Activated CD8-positive, alpha-beta memory T cell treated with anti-CD3 and anti-CD28 coated beads, Interleukin-2, amount 50 U/mL, for 24 hours (primary cell): ENCODE measurements around the gene ADPRM.

ENCODE experiments used
- DNase-seq: peaks from one replicate; pipeline ENCODE4 v3.0.0-alpha.2; 2020; ENCODE audit errors: extremely low read depth

The ADPRM gene

DNA sequence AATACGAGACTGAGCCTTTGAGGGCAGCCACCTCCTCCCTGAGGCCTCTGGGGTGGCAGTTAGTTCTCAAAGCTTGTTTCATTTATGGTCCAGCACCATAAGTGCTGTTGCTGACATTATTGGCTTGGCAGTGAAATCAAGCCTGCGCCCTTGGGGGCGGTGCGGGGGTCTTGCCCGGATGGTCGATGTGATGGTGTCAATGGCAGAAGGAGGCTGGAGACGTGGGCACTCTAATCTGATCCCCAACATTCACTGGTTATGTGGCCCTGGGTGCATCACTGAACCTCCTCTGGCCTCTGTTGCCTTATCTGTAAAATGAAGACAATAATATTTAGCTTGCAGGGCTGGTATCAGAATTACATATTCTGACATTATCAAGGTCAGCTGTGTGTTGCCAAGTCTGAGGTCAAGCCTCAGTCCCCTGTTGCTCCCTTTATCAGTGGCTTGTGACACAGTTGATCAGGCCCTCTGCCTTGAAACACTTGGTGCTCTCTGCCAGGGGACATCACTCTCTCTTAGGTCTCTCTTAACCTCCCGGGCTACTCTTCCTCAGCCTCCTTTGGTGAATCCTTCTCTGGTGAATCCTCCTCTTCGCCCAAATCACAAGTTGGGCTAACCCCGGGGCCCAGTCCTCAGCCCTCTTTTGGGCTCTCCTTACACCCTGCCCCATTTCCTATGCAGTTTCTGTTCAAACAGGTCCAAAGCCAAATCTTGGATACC is 44.2 kb downstream of the ADPRM start:
- no peak for DNase-seq

DNA sequence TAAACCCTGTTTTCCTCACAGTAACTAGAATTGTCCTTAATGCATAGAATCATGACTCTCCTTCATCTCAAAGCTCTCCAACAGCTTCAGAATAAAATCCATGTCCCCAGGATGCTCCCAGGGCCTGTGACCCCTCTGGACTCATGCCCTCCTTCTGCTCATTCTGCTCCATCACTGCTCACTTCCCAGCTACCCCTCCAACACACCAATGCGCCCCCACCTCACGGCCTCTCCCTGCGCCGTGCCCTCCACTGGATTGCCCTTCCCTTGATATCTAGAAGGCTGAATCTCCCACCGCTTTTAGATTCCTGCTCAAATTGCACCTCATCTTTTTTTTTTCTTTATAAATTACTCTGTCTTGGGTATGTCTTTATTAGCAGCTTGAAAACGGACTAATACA is 45.0 kb downstream of the ADPRM start:
- no peak for DNase-seq

DNA sequence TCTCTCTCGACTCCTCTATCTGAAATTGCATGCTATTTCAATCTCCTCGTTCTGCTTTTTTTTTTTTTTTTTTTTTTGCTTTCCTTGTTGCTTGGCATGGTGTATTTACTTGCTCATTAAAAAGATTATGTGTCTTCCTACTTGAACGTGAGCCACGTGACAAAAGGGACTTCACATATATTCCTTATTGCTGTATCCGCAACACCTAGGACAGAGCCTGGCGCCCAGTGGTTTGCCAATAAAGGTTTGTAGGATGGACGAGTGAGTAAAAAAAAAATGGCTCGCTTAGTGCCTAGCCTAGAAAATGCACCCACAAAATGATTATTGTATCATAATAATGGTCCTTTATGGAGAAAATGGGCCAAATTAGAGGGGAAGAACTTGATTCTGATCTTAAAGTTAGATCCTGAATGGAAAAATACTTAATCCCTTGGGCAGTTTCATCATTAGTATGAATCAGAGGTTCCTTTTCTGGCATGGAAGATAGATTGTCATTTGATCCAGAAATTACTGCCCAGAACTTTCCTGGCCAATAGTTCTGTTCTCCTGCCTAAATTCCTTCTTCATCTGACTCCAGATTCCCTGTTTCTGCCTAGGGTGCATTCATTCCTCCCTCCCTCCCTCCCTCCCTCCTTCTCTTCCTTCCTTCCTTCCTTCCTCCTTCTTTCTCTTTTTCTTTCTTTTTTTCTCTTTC is 46.1 kb downstream of the ADPRM start:
- no peak for DNase-seq

DNA sequence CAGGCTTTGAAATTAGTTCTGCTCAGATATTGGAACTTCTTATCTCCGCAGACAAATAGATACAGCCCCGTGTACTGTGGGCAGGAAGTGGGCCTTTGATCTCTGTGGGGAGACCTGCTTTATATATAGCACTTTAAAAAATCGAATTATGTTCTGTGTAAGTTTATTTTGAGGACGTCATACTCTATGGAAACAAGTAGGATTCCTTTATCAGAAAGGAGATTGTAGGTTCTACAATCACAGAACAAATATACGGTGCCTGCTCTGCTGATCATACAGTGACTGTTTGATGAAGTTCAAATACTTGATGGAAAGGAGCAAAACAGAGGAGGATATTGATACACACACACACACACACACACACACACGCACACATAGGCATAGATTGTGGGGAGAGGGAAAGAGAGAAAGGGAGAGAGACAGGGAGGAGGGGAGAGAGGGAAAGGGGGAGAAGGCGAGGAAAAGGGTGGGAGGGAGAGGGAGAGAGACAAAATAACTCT is 47.2 kb downstream of the ADPRM start:
- no peak for DNase-seq

DNA sequence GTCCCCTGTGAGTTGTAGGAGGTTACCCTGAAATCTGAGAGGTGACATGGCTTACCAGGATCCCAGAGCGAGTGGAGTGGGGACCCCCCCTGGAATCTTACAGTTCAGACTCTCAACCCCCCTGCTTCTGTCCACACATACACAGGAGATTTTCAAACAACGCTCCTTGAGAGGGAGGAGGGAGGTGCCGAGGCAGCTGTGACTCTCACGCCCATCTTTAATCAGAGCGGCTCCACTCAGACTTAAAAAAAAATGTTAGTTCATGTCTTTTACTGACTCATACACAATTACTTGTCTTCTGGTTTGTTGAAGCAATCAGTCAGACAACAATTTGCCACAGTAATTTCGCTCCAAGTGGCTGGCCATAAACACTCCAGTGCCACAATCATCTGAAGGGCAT is 47.8 kb downstream of the ADPRM start:
- no peak for DNase-seq

DNA sequence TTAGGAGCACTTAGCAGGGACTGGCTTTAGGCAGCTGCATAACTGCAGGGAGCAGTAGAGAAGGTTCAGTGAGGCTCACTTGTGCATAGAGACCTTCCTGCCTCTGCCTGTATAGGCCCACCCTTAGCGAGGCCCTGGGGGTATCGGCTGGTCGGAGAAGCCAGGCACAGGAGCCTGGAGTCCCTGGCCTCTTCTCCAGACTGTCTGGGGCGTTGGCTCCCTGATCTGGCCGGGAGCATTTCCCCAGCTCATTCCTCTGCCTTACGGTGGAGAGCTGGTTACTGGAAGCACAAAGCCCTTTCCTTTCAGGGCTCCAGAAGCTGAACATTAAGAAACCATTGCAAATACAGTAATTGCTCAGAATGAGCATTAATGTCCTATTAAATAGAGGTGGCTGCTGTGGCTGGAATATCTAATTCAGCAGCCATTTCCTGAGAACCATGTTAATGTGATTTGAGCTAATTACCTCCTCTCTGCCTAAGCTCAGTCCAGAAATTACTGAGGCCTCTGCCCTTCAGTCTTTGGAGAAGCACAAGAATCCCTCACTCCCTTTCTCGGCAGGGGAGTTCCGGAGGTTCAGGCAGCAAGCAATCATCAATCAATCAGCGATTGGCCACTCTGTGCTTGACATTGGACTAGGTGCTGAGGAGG is 51.3 kb downstream of the ADPRM start:
- DNase-seq, result no peak

DNA sequence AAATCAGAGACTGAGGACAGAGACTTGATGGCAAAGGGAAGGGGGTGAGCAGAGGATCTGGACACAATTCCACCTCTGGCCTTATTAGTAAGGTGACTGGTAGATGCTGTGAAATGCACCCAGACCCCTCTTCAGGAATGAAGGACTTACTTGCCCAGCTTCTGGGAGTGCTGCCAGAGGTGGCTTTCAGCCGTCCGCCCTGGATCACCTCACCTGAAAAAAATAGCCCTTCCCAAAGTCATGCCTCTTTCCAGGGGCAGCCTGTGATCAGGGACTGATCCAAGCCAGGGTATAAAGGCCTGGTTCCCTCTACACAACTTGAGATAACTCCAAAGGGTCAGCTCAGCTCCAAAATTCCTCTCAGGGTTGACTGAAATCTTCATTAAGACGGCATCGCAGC is 52.8 kb downstream of the ADPRM start:
- no peak for DNase-seq

DNA sequence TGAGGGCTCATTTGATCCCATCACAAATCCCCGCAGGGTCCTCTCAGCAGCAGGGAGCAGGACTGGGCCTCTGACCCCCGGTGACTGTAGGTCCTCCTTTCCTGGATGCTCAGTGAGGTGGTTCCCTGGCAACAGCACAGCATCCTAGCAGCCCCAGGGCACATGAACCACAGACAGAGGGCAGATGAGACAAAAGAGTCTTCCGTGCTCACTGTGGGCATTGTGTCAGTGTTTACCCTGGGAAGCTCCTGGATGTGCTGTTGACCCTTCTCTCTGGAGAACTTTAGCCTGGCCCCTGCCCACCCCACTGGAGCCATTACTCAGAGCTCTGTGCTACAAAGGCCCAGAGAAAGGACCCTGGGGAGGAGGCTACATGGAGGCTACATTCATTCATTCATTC is 54.2 kb downstream of the ADPRM start:
- DNase-seq, result no peak

DNA sequence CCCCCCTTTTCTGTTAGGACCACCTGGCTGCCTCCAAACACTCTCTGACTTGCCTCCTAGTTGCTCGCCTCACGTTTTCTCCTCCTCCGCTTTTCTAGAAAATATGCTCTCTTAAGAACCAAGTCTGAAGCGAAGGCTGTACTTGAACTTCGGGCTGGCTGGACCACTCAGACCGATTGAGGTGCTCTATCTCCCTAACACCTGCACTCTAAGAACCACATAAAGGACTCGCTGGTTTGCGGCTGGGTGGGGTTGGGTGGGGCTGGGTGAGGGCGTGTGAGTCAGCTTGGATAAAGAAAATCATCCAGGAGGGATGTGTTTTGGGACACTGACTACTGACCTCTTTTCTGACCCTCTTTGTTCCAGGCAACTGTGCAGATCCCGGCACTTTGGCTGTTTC is 55.3 kb downstream of the ADPRM start:
- DNase-seq, result no peak

DNA sequence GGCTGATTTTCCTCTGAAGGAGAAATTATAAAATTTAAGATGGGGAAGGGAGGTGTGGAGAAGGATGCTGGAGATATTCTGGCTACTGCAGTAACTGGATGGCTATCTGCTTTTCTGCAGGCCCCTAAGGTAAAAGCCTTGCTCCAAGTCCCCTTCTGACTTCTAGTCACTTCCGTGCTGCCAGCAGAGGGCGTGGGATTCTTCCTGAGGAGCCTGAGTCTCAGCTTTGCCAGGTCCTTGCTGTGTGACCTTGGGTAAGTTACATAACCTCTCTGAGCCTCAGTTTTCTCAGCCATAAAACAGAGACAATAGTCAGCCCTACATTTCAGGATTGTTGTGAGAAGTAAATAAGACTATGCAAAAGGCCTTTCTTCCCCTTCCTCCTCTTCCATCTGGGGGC is 56.7 kb downstream of the ADPRM start:
- no peak for DNase-seq

DNA sequence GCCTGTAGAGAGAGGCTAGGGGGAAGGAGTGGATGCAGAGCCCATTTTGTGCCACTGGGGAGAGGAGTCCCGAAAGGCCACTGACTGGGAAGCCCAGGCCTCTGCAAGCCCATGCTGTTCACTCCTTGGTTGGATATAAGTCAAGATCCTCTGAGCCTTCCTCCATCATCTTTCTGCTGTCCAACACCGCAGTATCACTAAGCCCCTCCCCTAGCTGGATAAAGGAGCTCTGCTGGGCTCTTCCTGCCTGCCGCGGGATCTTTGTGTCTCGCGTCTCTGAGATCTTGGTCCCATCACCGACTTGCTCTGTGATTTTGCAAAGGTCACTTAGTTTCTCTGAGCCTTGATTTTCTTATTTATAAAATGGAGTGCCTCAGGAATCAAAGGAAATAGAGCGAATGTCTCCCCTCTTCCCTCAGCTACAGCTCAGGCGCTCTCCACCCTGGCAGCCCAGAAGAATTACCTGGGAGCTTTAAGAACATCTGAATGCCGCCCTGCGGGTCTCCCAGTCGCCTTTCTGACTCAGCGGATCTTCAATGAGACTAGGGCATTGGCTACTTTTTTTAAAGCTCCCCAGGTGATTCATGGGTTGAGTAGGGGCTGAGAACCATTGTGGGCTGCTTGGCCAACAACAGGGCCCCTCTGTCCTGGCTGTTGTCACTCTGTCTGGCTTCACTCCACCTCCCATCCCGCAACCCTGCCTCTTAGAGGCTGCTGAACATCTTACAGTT is 57.6 kb downstream of the ADPRM start:
- DNase-seq, result no peak

DNA sequence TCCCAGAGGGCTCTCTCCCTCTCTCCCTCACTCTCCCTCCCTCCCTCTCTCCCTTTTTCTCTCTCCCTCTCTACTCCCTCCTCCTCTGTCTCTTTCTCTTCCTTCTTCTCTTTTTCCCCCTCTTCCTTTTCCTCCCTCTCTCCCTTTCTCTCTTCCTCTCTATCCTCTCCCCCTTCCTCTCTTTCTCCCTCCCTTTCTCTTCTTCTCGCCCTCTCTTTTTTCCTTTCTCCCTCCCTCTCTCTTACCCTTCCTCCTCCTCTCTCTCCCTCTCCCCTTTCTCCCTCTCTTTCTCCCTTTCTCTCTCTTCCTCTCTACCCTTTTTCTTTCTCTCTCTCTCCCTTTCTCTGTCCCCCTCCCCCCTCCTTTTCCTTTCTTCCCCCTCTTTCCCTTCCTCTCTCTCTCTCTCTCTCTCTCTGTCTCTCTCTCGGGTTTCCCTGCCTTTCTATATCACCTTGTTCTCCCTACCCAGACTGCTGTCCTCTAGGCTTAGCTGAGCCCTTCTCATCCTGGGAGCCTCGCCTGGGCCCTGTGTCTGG is 58.3 kb downstream of the ADPRM start:
- DNase-seq, result no peak

DNA sequence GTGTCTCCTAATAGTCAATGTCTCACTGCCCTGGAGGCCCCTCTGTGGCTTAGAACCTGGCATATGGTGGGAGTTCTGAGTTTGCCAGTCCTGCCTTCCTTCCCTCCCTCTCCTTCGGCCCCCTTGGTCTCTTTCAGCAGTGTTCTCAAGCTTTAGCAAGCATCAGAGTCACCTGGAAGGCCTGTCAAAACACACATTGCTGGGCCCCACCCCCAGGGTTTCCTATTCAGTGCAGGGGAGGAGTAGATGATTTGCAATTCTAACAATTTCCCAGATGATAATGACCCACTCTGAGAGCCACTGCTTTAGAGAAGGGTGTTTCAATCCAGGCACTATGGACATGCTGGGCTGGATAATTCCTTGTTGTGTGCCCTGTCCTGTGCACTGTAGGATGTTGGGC is 58.8 kb downstream of the ADPRM start:
- DNase-seq, result no peak

DNA sequence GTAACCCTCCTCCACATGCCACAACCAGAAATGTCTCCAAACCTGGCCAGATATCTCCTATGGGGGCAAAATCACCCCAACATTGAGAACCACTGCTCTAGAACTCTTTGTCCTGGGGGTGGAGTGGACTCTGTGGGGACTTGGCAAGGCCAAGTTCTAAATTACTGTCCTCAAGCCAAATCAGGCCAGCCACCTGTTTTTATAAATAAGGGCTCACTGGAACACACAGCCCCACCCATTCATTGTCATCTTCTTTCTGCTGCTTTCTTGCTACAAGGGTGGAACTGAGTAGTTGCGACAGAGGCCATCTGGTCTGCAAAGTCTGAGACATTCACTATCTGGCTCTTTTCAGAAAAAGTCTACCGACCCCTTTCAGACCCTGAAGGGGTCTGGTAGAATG is 59.2 kb downstream of the ADPRM start:
- DNase-seq, result no peak

DNA sequence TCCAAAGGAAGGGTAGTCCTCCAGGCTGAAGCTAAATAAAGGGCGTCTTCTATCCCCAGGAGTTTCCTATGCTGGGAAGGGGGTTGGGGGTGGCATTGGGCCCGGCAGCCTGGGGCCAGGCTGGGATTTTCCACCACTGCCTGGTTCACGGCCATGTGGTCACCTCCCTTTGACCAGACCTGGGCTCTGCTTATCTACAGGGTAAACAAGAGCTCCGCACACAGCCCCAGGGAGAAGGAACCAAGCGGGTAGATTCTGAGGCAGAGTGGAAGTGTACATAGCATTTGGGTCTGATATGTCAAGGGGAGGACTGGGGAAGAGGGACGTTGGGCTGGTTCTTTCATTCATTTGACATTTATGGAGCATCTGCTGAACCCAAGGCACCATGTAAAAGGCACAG is 59.7 kb downstream of the ADPRM start:
- no peak for DNase-seq

DNA sequence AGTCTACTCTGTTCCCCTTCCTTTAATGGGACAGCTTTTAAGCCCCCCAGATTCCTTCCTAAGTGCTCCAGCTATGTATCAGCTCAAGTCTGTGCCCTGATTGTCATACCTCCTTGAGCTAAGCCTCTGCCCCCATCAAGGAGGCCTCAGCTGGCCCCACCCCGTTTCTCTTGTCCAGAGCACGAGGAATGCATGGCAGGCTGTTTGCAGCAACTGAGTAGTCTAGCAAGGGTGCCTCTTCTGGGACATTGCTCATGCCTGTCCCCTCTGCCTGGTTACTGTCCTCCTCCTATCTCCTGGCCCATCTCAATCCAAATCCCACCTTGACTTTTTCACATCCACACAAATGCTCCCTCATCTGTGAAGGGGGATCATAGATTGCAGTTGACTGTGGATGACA is 60.3 kb downstream of the ADPRM start:
- no peak for DNase-seq

DNA sequence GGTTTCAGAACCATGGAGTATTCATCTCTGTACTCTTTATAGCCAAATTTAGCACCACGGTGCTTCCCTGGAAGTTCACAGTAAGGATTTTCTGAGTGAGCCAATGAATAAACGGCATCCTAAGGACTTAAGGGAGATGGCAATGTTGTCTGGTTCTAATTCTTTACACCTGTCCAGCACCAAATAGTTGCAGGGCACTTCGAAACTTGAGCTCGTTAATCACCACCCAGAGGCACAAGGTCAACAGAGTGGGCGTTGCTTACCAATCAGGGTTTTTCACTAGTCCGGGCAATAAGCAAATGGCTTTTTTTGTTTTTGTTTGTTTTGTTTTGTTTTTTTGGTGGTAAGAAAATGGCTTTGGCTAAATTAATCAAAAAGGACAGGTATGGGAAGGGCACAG is 60.7 kb downstream of the ADPRM start:
- DNase-seq, result no peak
